Neural progenitor cell (in vitro differentiated cells): ENCODE results near the gene TRIM44. TPM values are rescaled to one million over a fixed set of nuclear protein-coding genes. Genes with fewer than 3 reads are reported as not detected.

Experiments used
- DNase-seq: peaks from one replicate; pipeline ENCODE4 v3.0.0-alpha.2; 2016; ENCODE audit warnings: low spot score
- H2AFZ ChIP-seq: fragments of 200-600 bp; sonication (generic); replicated peaks from 2 replicates; pipeline ENCODE4 v1.6.1; 2016; ENCODE audit warnings: antibody characterized with exemption
- H3F3A ChIP-seq: fragments of 200-600 bp; sonication (generic); 2 replicates; pipeline ENCODE4 v1.6.1; 2016; ENCODE audit warnings: antibody characterized with exemption, low read depth
- H3K27ac ChIP-seq: fragments of 200-600 bp; sonication (generic); 2 replicates; pipeline ENCODE4 v1.5.1; 2016; ENCODE audit warnings: mild to moderate bottlenecking
- H3K27me3 ChIP-seq: fragments of 200-600 bp; sonication (generic); 2 replicates; pipeline ENCODE4 v1.6.1; 2016; ENCODE audit warnings: mild to moderate bottlenecking, moderate library complexity
- H3K36me3 ChIP-seq: fragments of 200-600 bp; sonication (generic); 2 replicates; pipeline ENCODE4 v1.5.1; 2016
- H3K4me1 ChIP-seq: fragments of 200-600 bp; sonication (generic); 2 replicates; pipeline ENCODE4 v1.6.1; 2016; ENCODE audit warnings: mixed run types
- H3K4me2 ChIP-seq: fragments of 200-600 bp; sonication (generic); 2 replicates; pipeline ENCODE4 v1.6.1; 2016
- H3K4me3 ChIP-seq: fragments of 200-600 bp; sonication (generic); 2 replicates; pipeline ENCODE4 v1.5.1; 2016
- H3K79me2 ChIP-seq: fragments of 200-600 bp; sonication (generic); 2 replicates; pipeline ENCODE4 v1.6.1; 2016; ENCODE audit warnings: low read depth
- H3K9ac ChIP-seq: fragments of 200-600 bp; sonication (generic); 2 replicates; pipeline ENCODE4 v1.6.1; 2016
- H3K9me3 ChIP-seq: fragments of 200-600 bp; sonication (generic); 2 replicates; pipeline ENCODE4 v1.5.1; 2016; ENCODE audit warnings: low read depth
- H4K20me1 ChIP-seq: fragments of 200-600 bp; sonication (generic); 2 replicates; pipeline ENCODE4 v1.6.1; 2016; ENCODE audit warnings: low read depth
- H3K27ac Mint-ChIP-seq: 3 replicates; pipeline ENCODE4 v1.8.0; 2021; ENCODE audit warnings: mixed read lengths
- H3K27me3 Mint-ChIP-seq: 2 replicates; pipeline ENCODE4 v1.8.0; 2022; ENCODE audit warnings: low read depth, mild to moderate bottlenecking, inconsistent platforms, moderate library complexity, mixed read lengths; ENCODE audit not compliant: insufficient read depth
- H3K36me3 Mint-ChIP-seq: 3 replicates; pipeline ENCODE4 v1.8.0; 2021; ENCODE audit warnings: mixed read lengths
- H3K4me1 Mint-ChIP-seq: 3 replicates; pipeline ENCODE4 v1.8.0; 2021; ENCODE audit warnings: mixed read lengths
- H3K4me3 Mint-ChIP-seq: 3 replicates; pipeline ENCODE4 v1.8.0; 2021; ENCODE audit warnings: mild to moderate bottlenecking, moderate library complexity, mixed read lengths
- H3K9me3 Mint-ChIP-seq: 3 replicates; pipeline ENCODE4 v1.8.0; 2020; ENCODE audit warnings: mixed read lengths
- EZH2 ChIP-seq: fragments of 200-600 bp; sonication (generic); IDR thresholded peaks from 2 replicates; pipeline ENCODE4 v1.6.1; 2017; ENCODE audit warnings: antibody characterized with exemption, mild to moderate bottlenecking, moderate library complexity
- EZH2phosphoT487 ChIP-seq: fragments of 200-600 bp; sonication (generic); IDR thresholded peaks from 2 replicates; pipeline ENCODE4 v1.6.1; 2017; ENCODE audit warnings: antibody characterized with exemption
- total RNA-seq: library from RNA; depleted of rRNA; stranded (reverse); fragments of >200 nt; gene quantifications from 2 replicates; pipeline ENCODE4 v1.2.3, GENCODE V29; 2015; ENCODE audit warnings: low replicate concordance
- TF ChIP-seq, protein P1 (sequence below): fragments of 200-600 bp; sonication (generic); IDR thresholded peaks from 2 replicates; pipeline ENCODE4 v1.5.1; 2017; ENCODE audit warnings: antibody characterized with exemption, mild to moderate bottlenecking

TRIM44 gene
- total RNA-seq, 1 donor from 2014 or later, result 44.1 TPM

DNA sequence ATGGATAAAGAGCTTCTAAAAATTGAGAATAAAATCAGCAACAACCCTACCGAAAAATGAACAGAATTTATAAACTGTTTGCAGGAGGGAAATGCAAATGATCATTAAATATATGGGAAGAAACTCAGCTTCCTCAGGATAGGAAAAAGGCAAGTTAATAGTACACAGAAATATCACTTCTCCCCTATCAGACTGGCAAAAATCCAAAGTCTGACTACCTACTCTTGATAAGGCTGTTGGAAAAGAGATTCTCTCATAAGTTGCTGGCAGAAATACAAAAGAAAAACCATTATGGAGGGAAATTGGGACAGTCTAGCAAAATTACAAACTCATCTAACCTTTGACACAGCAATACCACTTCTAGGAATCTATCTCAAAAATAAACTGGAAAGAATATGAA, 180.4 kb downstream of the TRIM44 start:
- no peaks in the 10 kb centered on the region for H3K4me1 Mint-ChIP-seq
- Histone ChIP-seq H3K9me3 (no peaks in the 10 kb centered on the region), H4K20me1 (no peaks in the 10 kb centered on the region), H3K27me3 (no peaks in the 10 kb centered on the region), H3K4me3 (no peak overlapping the region), H3F3A (no peaks in the 10 kb centered on the region), H3K9ac (no peak overlapping the region), H3K4me2 (no peak overlapping the region), H3K27ac (no peak overlapping the region), H3K36me3 (no peaks in the 10 kb centered on the region), H2AFZ (no peak overlapping the region), H3K4me1 (no peaks in the 10 kb centered on the region), H3K79me2 (no peaks in the 10 kb centered on the region)
- no peak overlapping the region for H3K4me3 Mint-ChIP-seq
- H3K36me3 Mint-ChIP-seq, result peaks cover 2% of the 10 kb centered on the region
- H3K9me3 Mint-ChIP-seq, result peaks cover 4% of the 10 kb centered on the region
- no peak overlapping the region for H3K27ac Mint-ChIP-seq
- H3K27me3 Mint-ChIP-seq, result peaks cover 2% of the 10 kb centered on the region
- no peak for DNase-seq
- TF ChIP-seq EZH2phosphoT487, result no peak
- TF ChIP-seq, protein P1, sequence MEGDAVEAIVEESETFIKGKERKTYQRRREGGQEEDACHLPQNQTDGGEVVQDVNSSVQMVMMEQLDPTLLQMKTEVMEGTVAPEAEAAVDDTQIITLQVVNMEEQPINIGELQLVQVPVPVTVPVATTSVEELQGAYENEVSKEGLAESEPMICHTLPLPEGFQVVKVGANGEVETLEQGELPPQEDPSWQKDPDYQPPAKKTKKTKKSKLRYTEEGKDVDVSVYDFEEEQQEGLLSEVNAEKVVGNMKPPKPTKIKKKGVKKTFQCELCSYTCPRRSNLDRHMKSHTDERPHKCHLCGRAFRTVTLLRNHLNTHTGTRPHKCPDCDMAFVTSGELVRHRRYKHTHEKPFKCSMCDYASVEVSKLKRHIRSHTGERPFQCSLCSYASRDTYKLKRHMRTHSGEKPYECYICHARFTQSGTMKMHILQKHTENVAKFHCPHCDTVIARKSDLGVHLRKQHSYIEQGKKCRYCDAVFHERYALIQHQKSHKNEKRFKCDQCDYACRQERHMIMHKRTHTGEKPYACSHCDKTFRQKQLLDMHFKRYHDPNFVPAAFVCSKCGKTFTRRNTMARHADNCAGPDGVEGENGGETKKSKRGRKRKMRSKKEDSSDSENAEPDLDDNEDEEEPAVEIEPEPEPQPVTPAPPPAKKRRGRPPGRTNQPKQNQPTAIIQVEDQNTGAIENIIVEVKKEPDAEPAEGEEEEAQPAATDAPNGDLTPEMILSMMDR, result no peak
- TF ChIP-seq EZH2, result no peak

DNA sequence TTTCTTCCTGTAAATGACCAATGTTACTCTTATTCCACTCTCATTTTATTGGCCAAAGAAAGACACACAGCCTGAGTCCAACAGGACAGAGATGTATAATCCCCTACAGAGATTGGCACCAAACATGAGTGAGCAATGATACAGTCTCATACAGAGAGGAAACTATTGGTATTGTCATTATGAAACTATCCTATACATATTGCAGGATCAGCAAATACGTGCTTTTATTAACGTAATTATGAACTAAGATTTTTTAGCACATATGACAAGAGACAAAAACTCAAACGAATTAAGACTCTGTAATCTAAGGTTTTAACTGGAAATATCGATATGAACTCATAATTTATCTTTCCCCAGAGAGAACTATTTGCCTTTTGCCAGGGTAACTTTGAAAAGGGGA, 182.0 kb downstream of the TRIM44 start:
- H3K4me3 ChIP-seq, result no peak overlapping the region
- no peaks in the 10 kb centered on the region for H3K27me3 ChIP-seq
- no peak for DNase-seq
- no peaks in the 10 kb centered on the region for H4K20me1 ChIP-seq
- H3K9ac ChIP-seq, result no peak overlapping the region
- H3K9me3 ChIP-seq, result no peaks in the 10 kb centered on the region
- H3K4me2 ChIP-seq, result no peak overlapping the region
- H3K27me3 Mint-ChIP-seq, result peaks cover 2% of the 10 kb centered on the region
- H3K79me2 ChIP-seq, result no peaks in the 10 kb centered on the region
- H3K4me1 Mint-ChIP-seq, result no peaks in the 10 kb centered on the region
- peaks cover 2% of the 10 kb centered on the region for H3K36me3 Mint-ChIP-seq
- H3K27ac ChIP-seq, result no peak overlapping the region
- no peaks in the 10 kb centered on the region for H3F3A ChIP-seq
- TF ChIP-seq, protein P1, result no peak
- TF ChIP-seq EZH2 (no peak), EZH2phosphoT487 (no peak)
- H3K4me1 ChIP-seq, result no peaks in the 10 kb centered on the region
- H2AFZ ChIP-seq, result no peak overlapping the region
- H3K36me3 ChIP-seq, result no peaks in the 10 kb centered on the region
- H3K4me3 Mint-ChIP-seq, result no peak overlapping the region
- no peak overlapping the region for H3K27ac Mint-ChIP-seq
- peaks cover 4% of the 10 kb centered on the region for H3K9me3 Mint-ChIP-seq

DNA sequence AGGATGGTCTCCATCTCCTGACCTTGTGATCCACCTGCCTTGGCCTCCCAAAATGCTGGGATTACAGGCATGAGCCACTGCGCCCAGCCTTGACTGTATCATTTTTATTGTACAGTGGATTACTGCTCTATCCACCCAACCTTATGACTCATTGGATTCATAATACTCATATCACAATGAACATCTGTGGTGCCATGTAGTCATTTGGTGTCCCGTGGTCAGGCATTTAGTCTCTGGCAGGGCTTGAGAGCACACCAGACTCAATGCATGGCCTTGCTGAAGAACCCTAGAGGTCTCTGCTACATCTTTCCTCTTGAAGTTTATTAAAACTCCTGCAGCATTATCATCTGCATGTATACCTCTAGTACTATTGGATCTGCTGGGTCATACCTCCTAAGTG, 183.3 kb downstream of the TRIM44 start:
- H3K4me2 ChIP-seq, result no peak overlapping the region
- no peak overlapping the region for H3K9ac ChIP-seq
- H3K27me3 Mint-ChIP-seq, result peaks cover 2% of the 10 kb centered on the region
- H3K9me3 ChIP-seq, result no peaks in the 10 kb centered on the region
- no peak overlapping the region for H3K27ac Mint-ChIP-seq
- H3K27ac ChIP-seq, result no peak overlapping the region
- H3K4me1 Mint-ChIP-seq, result no peaks in the 10 kb centered on the region
- no peaks in the 10 kb centered on the region for H3K4me1 ChIP-seq
- H3K79me2 ChIP-seq, result no peaks in the 10 kb centered on the region
- H3K36me3 Mint-ChIP-seq, result no peaks in the 10 kb centered on the region
- H3F3A ChIP-seq, result no peaks in the 10 kb centered on the region
- no peak for DNase-seq
- no peak overlapping the region for H3K4me3 ChIP-seq
- H3K36me3 ChIP-seq, result no peaks in the 10 kb centered on the region
- H3K27me3 ChIP-seq, result no peaks in the 10 kb centered on the region
- TF ChIP-seq EZH2phosphoT487, result no peak
- TF ChIP-seq EZH2, result no peak
- no peak overlapping the region for H3K4me3 Mint-ChIP-seq
- no peaks in the 10 kb centered on the region for H4K20me1 ChIP-seq
- H2AFZ ChIP-seq, result no peak overlapping the region
- no peaks in the 10 kb centered on the region for H3K9me3 Mint-ChIP-seq

GRCh38 chr11:35846874-35847273, 184.3 kb downstream of the TRIM44 start:
- Histone ChIP-seq H3K4me2 (no peak overlapping the region), H4K20me1 (no peaks in the 10 kb centered on the region), H3K4me3 (no peak overlapping the region), H3K27ac (no peak overlapping the region), H3K4me1 (no peaks in the 10 kb centered on the region), H3K9ac (no peak overlapping the region), H2AFZ (no peak overlapping the region), H3K36me3 (no peaks in the 10 kb centered on the region), H3K79me2 (no peaks in the 10 kb centered on the region), H3K9me3 (no peaks in the 10 kb centered on the region), H3F3A (no peaks in the 10 kb centered on the region), H3K27me3 (no peaks in the 10 kb centered on the region)
- H3K27me3 Mint-ChIP-seq, result peaks cover 2% of the 10 kb centered on the region
- H3K9me3 Mint-ChIP-seq, result no peaks in the 10 kb centered on the region
- H3K36me3 Mint-ChIP-seq, result no peaks in the 10 kb centered on the region
- DNase-seq, result no peak
- H3K27ac Mint-ChIP-seq, result no peak overlapping the region
- no peak overlapping the region for H3K4me3 Mint-ChIP-seq
- TF ChIP-seq EZH2phosphoT487 (no peak), EZH2 (no peak)
- TF ChIP-seq, protein P1, result no peak
- peaks cover 3% of the 10 kb centered on the region for H3K4me1 Mint-ChIP-seq
